ENCODE data around the gene MDFI.

Gene MDFI

GRCh38 chr6:41651962-41652657, 13.8 kb downstream of the MDFI start:
- no peak for DNase-seq

- DNase-seq = peak in 1 of 2 experiments; percentile 36
Observed at GRCh38 chr6:41652866-41653652, 14.8 kb downstream of the MDFI start.

DNA sequence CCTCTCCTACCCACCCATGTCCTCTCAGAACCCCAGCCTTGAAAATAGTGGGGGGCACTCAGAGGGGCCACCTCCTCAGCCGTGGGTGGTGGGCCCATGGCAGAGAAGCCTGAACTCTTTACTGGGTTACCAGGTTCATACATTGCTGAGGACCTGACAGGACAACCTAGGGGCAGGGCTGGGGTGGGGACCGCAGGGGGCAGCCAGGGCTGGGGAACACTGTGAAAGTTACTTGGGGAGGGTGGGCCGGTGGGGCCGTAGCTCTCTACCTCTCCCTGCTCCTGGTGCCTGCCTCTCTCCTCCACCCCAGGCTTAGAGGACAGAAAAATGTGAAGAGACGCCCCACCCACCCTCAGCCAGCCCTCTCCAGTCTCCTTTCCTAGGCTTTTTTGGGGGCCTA, 15.4 kb downstream of the MDFI start:
- no peak for DNase-seq

GRCh38 chr6:41654151-41654697, 16.0 kb downstream of the MDFI start:
- no peak for DNase-seq

- no peak for DNase-seq
Observed at GRCh38 chr6:41654698-41655151, 16.5 kb downstream of the MDFI start.

- no peak for DNase-seq
Observed at GRCh38 chr6:41655176-41655575, 16.9 kb downstream of the MDFI start.

GRCh38 chr6:41655646-41656001, 17.4 kb downstream of the MDFI start:
- DNase-seq = no peak

GRCh38 chr6:41656002-41656691, 17.9 kb downstream of the MDFI start:
- DNase-seq = no peak

GRCh38 chr6:41657131-41658094, 19.1 kb downstream of the MDFI start:
- no peak for DNase-seq

DNA sequence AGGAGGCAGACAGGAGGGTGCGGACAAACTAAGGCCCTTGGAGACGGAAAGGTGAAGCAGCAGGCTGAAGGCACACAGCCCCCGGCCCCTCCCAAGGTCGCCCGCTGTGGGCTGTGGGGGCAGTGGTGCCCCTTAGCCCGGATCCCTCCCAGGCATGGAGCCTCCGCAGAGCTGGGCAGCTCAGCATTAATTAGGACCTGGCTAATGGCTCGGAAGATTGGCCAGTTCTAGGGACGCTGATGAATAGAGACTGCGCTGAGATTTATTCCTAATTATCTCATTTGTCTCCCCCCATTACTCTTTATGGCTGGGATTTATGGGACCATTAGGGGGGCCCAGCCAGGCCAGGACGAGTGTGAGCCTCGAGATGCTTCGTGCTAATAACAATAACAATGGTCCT, 20.4 kb downstream of the MDFI start:
- DNase-seq = no peak

DNA sequence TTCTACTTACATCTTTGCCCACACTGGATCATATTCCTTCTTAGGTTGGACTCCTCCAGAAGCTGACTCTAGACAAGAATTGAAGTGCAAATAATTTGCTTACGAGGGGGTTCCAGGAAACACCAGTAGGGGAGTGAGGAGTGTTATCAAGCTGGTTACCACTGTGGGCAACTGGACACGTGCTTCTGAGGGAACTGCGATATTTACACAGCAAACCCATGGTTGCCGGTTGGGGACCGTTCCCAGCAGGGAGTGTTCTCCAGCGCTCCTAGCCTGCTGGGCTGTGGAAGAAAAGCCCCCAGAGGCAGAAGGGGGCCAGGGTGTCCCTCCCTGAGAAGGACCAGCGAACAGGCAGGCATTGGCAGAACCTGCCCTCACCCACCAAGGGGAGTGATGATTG, 21.7 kb downstream of the MDFI start:
- DNase-seq = peak in 1 of 2 experiments; percentile 26

DNA sequence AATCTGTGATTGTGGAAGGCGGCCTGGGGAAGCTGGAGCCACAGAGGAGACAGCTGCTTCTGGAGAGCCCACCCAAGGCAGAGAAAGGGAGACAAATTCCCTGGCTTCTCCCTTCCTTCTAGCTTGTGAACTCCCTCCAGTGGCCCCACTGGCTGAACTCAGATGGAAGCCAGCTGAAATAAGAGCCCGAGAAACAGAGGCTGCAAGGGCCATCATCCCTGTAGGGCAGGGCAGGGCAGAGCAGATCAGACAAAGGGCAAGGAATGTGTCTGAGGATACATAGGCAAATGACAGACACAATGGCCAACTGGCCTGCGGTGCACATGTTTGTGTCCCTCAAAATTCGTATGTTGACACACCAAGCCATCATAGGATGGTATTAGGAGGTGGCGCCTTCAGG, 25.3 kb downstream of the MDFI start:
- no peak for DNase-seq

DNA sequence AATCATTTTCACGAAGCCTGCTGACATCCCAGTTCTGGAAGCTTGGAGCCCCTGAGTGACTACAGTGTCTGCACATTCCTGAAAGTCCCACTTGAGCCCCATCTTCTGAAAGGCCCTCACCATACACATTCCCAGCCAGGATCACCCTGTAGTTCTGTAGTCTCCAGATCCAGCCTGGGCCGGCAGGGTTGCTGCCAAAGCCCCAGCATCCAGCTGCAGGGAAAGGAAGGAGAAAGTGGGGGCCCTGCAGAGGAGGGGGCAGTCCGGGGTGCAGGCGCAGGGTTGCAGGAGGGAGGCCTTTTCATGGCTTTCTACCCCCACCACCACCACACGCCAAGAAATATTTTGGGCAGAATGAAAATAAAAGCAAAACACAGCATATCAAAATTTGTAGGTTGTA, 26.0 kb downstream of the MDFI start:
- DNase-seq = no peak

- DNase-seq = no peak
Observed at GRCh38 chr6:41667195-41667594, 28.9 kb downstream of the MDFI start.

GRCh38 chr6:41668968-41669367, 30.7 kb downstream of the MDFI start:
- DNase-seq = no peak

GRCh38 chr6:41670703-41671360, 32.6 kb downstream of the MDFI start:
- no peak for DNase-seq

- DNase-seq = no peak
Observed at GRCh38 chr6:41671376-41671775, 33.1 kb downstream of the MDFI start.

GRCh38 chr6:41672016-41672415, 33.7 kb downstream of the MDFI start:
- DNase-seq = no peak

DNA sequence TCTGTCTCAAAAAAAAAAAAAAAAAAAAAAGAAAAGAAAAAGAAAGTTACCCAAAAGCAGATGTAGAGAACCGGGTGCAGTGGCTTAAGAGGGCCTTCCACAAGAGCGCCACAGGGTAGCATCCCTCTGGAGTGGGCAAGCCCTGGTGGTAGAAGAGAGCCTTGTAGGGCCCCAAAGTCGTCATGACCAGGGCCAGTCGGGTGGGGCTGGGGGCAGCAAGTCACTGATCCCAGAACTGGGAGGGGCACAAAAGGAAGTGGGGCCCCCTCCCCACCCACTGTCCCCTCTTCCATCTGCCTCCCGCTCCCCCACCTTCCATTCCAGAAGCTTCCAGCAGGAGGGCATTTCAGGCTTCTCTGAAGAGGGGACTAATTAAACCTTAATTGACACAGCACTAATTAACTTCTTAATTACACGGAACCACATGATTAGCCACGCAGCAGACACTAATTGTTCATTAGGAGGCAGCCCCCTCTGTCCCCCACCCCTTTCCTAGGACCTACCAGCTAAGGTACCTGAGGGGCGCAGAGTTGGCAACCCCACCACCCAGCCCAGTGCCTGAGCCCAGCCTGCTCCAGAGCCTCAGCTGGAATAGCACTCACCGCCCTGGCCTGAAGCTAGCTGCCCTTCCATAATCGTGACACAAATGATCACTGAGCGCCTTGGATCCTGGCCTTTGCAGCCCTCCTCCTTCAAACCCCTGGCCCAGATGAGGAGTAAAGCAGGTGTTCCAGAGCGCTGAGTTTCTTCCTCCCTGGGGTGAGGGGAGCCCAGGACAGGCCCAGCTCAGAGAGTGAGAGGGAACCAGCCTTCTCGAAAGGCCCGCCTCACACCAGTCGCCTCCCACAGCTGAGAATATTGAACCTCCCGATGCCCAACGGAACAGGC, 34.8 kb downstream of the MDFI start:
- no peak for DNase-seq

DNA sequence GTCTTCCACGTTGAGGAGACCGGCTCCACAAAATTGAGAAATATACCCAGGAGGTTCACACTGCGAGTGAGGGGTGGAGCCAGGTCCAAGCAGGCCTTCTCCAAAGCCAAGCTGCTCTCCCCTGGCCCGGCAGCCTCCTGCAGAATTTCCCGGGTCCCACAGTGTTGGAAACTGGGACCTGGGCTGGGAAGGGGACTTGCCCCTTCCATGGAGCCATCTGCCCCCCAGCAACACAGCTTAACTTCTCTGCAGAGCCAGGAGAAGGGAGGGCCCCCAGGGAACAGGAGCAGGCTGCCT, 35.4 kb downstream of the MDFI start:
- DNase-seq = no peak

Measured in NCI-H526 (cell line).